ENCODE measurements around the gene WNT3A.

WNT3A gene

GRCh38 chr1:228073061-228073856 lies 66.5 kb downstream of the WNT3A start:
- DNase-seq: no peak

GRCh38 chr1:228073857-228074545 lies 67.2 kb downstream of the WNT3A start:
- no peak for DNase-seq

- no peak for DNase-seq
These were observed 68.3 kb downstream of the WNT3A start for GRCh38 chr1:228074954-228075730.

- DNase-seq: no peak
These were observed 69.0 kb downstream of the WNT3A start for GRCh38 chr1:228075801-228076271.

- DNase-seq: no peak
These were observed 70.1 kb downstream of the WNT3A start for GRCh38 chr1:228076796-228077430.

GRCh38 chr1:228077565-228078330 lies 71.0 kb downstream of the WNT3A start:
- DNase-seq: no peak

GRCh38 chr1:228079013-228079412 lies 72.2 kb downstream of the WNT3A start:
- no peak for DNase-seq

- DNase-seq: no peak
These were observed 72.9 kb downstream of the WNT3A start for GRCh38 chr1:228079601-228080263.

- no peak for DNase-seq
These were observed 74.3 kb downstream of the WNT3A start for GRCh38 chr1:228081144-228081543.

- DNase-seq: no peak
These were observed 74.9 kb downstream of the WNT3A start for GRCh38 chr1:228081578-228082213.

- DNase-seq: peak; percentile 98
These were observed 75.6 kb downstream of the WNT3A start, which contains the start of gene ARF1 for GRCh38 chr1:228082214-228082917. Gene ARF1, plus strand, starts transcription at chr1:228082708. Its CDS starts 14,407 bp downstream, at chr1:228097115.

- DNase-seq: no peak
These were observed 76.4 kb downstream of the WNT3A start for GRCh38 chr1:228082918-228083870.

- DNase-seq: no peak
These were observed 77.1 kb downstream of the WNT3A start for GRCh38 chr1:228083871-228084278.

GRCh38 chr1:228084325-228084724 lies 77.5 kb downstream of the WNT3A start:
- DNase-seq: no peak

- DNase-seq: no peak
These were observed 78.0 kb downstream of the WNT3A start for GRCh38 chr1:228084797-228085196.

GRCh38 chr1:228085287-228085951 lies 78.6 kb downstream of the WNT3A start:
- no peak for DNase-seq

GRCh38 chr1:228087771-228088251 lies 81.0 kb downstream of the WNT3A start:
- no peak for DNase-seq
